ENCODE results near the gene CNTNAP5.

CNTNAP5 gene

DNA sequence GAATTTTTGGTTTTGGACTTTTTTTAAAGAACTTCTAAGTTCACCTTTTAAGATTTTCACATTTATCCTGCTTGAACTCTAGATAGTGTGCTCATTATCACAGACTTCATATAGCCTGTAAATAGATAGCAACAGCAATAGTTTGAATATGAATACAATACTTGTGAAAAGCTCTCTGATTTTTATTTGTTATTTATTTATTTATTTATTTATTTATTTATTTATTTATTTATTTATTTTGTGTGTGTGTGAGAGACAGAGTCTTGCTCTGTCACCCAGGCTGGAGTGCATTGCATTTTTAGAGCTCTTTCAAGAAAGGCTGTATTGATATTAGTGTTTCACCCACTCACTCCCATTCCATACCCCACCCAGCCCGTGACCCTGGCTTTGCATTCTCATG, 153.6 kb downstream of the CNTNAP5 start:
- Histone ChIP-seq H3K9ac (ENCODE audit: low read length) (no peak overlapping the region), H3K9me3 (ENCODE audit: insufficient read depth, low read length) (no peaks in the 10 kb centered on the region; the same call in 1 of the 2 replicates), H3K4me2 (ENCODE audit: low read length) (no peak overlapping the region), H3K27ac (ENCODE audit: low read length) (no peak overlapping the region), H3K36me3 (replicated peaks; ENCODE audit: low read depth, low read length) (no peaks in the 10 kb centered on the region), H3K79me2 (ENCODE audit: low read length) (no peaks in the 10 kb centered on the region), H3K4me1 (ENCODE audit: low read length) (no peaks in the 10 kb centered on the region), H3K27me3 (ENCODE audit: low read depth, low read length) (no peaks in the 10 kb centered on the region), H2AFZ (ENCODE audit: low read depth, low read length) (no peak overlapping the region), H4K20me1 (ENCODE audit: insufficient read depth, low read length) (no peaks in the 10 kb centered on the region), H3K4me3 (ENCODE audit: low read length) (no peak overlapping the region)
- TF ChIP-seq, protein P1, sequence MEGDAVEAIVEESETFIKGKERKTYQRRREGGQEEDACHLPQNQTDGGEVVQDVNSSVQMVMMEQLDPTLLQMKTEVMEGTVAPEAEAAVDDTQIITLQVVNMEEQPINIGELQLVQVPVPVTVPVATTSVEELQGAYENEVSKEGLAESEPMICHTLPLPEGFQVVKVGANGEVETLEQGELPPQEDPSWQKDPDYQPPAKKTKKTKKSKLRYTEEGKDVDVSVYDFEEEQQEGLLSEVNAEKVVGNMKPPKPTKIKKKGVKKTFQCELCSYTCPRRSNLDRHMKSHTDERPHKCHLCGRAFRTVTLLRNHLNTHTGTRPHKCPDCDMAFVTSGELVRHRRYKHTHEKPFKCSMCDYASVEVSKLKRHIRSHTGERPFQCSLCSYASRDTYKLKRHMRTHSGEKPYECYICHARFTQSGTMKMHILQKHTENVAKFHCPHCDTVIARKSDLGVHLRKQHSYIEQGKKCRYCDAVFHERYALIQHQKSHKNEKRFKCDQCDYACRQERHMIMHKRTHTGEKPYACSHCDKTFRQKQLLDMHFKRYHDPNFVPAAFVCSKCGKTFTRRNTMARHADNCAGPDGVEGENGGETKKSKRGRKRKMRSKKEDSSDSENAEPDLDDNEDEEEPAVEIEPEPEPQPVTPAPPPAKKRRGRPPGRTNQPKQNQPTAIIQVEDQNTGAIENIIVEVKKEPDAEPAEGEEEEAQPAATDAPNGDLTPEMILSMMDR (IDR thresholded peaks at IDR 0.05; ENCODE audit: low read depth, low read length) = no peak
- no peak for TF ChIP-seq EZH2phosphoT487 (IDR thresholded peaks at IDR 0.05; ENCODE audit: low read depth)

DNA sequence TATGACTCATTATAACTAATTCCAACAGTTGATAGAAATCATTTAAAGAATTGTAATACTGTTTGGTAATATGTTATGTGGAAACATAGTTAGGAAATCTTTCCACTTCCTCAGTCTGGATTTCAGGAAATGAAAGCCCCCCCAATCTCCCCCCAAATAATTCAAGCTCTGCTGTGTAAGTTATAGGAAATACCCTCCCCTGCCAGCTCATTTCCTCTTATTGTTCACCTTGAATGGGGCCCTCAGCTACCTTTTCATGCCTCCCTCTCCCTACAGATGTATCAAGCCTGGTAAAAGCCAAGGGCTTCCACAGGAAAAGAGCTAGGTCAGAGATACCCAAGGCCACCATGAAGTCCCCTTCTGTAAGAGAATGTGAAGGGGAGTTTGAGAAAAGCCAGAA, 155.5 kb downstream of the CNTNAP5 start:
- Histone ChIP-seq H3K4me3 (ENCODE audit: low read length) (no peak overlapping the region), H3K27me3 (ENCODE audit: low read depth, low read length) (no peaks in the 10 kb centered on the region), H3K4me1 (ENCODE audit: low read length) (no peaks in the 10 kb centered on the region), H3K9me3 (ENCODE audit: insufficient read depth, low read length) (no peaks in the 10 kb centered on the region), H2AFZ (ENCODE audit: low read depth, low read length) (no peak overlapping the region), H3K79me2 (ENCODE audit: low read length) (no peaks in the 10 kb centered on the region), H3K4me2 (ENCODE audit: low read length) (no peak overlapping the region), H3K27ac (ENCODE audit: low read length) (no peak overlapping the region), H3K9ac (ENCODE audit: low read length) (no peak overlapping the region), H3K36me3 (replicated peaks; ENCODE audit: low read depth, low read length) (no peaks in the 10 kb centered on the region), H4K20me1 (ENCODE audit: insufficient read depth, low read length) (no peaks in the 10 kb centered on the region)
- no peak for TF ChIP-seq EZH2phosphoT487 (IDR thresholded peaks at IDR 0.05; ENCODE audit: low read depth)
- TF ChIP-seq, protein P1 (IDR thresholded peaks at IDR 0.05; ENCODE audit: low read depth, low read length) = no peak

DNA sequence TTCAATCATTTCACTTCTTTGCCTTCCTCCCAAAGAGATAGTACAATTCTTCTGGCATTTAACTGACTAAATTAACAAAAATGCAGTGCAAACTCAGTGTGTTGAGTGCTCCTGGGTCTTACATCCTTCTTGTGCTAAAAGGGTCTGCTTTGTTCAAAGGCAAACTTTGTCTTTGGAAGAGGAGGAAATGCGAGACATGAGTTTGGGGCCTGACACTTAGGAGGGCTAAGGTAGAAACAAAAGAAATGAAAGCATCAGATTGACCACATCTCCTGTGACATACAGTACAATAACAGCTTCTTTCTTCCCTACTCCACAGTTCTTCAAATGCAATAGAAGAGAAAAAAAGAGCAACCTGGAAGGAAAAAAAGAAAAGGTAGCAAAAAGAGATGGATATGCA, 161.7 kb downstream of the CNTNAP5 start:
- Histone ChIP-seq H3K27me3 (ENCODE audit: low read depth, low read length) (no peaks in the 10 kb centered on the region), H4K20me1 (ENCODE audit: insufficient read depth, low read length) (no peaks in the 10 kb centered on the region), H2AFZ (ENCODE audit: low read depth, low read length) (no peak overlapping the region), H3K4me1 (ENCODE audit: low read length) (peaks cover 9% of the 10 kb centered on the region), H3K4me3 (ENCODE audit: low read length) (no peak overlapping the region), H3K36me3 (replicated peaks; ENCODE audit: low read depth, low read length) (no peaks in the 10 kb centered on the region), H3K9ac (ENCODE audit: low read length) (no peak overlapping the region), H3K4me2 (ENCODE audit: low read length) (no peak overlapping the region), H3K79me2 (ENCODE audit: low read length) (no peaks in the 10 kb centered on the region), H3K9me3 (ENCODE audit: insufficient read depth, low read length) (no peaks in the 10 kb centered on the region), H3K27ac (ENCODE audit: low read length) (no peak overlapping the region)
- TF ChIP-seq EZH2phosphoT487 (IDR thresholded peaks at IDR 0.05; ENCODE audit: low read depth) = no peak
- TF ChIP-seq, protein P1 (IDR thresholded peaks at IDR 0.05; ENCODE audit: low read depth, low read length) = no peak

DNA sequence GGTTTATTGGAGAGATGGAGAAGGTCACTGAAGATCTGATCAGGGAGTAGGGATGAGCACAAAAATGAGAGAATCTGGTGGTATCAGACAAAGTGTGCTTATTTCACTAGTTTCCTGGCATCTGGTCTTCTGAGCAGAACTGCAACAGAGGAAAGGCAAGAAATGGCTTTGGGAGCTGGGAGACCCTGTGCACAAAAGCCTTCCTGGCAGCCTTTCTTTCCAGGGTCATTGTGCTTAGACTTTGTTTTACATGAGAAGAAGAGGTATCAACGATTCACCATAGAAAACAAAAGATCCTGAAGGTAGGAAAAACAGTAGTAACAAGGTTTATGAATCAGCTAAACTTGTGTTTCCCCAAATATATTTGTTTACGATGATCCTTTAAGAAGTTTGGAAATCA, 162.9 kb downstream of the CNTNAP5 start:
- H3K4me2 ChIP-seq (ENCODE audit: low read length) = no peak overlapping the region
- no peaks in the 10 kb centered on the region for H3K36me3 ChIP-seq (replicated peaks; ENCODE audit: low read depth, low read length)
- no peaks in the 10 kb centered on the region for H4K20me1 ChIP-seq (ENCODE audit: insufficient read depth, low read length)
- no peak overlapping the region for H3K27ac ChIP-seq (ENCODE audit: low read length)
- H3K27me3 ChIP-seq (ENCODE audit: low read depth, low read length) = no peaks in the 10 kb centered on the region
- peaks cover 9% of the 10 kb centered on the region for H3K4me1 ChIP-seq (ENCODE audit: low read length)
- no peak overlapping the region for H3K4me3 ChIP-seq (ENCODE audit: low read length)
- TF ChIP-seq EZH2phosphoT487 (IDR thresholded peaks at IDR 0.05; ENCODE audit: low read depth) = no peak
- TF ChIP-seq, protein P1 (IDR thresholded peaks at IDR 0.05; ENCODE audit: low read depth, low read length) = no peak
- H3K9ac ChIP-seq (ENCODE audit: low read length) = no peak overlapping the region
- no peaks in the 10 kb centered on the region for H3K9me3 ChIP-seq (ENCODE audit: insufficient read depth, low read length)
- no peak overlapping the region for H2AFZ ChIP-seq (ENCODE audit: low read depth, low read length)
- no peaks in the 10 kb centered on the region for H3K79me2 ChIP-seq (ENCODE audit: low read length)
